PC-9 (cell line): ENCODE data around the gene CCDC15. TPM values are rescaled to one million over a fixed set of nuclear protein-coding genes. Genes with fewer than 3 reads are reported as not detected.

Experiments
- BruUV-seq: library from RNA; stranded (reverse); fragments of 400-500 nt; replicated peaks from 2 replicates; lab custom pipeline; 2021; lab: Mats Ljungman, UMichigan
- CTCF ChIA-PET: fragments of 300-600 bp; sonication (Branson Sonifier 250); formaldehyde crosslinking; loops from one replicate; lab custom pipeline; 2022; ENCODE audit warnings: antibody characterized with exemption; lab: Charles Lee
- POLR2A ChIA-PET: fragments of 300-600 bp; sonication (Branson Sonifier 250); formaldehyde crosslinking; loops from one replicate; lab custom pipeline; 2022; ENCODE audit warnings: antibody characterized with exemption; ENCODE audit not compliant: unreplicated experiment; lab: Charles Lee
- DNase-seq, 2 experiments: peaks; one replicate each; pipeline versions ENCODE4 v3.0.0 to v3.0.0-alpha.2; 2015 to 2022; ENCODE audit warnings: mixed read lengths in 1 of 2
- H2AFZ ChIP-seq: fragments of 200-600 bp; sonication (generic); 2 replicates; pipeline ENCODE4 v1.8.1; 2017; ENCODE audit warnings: antibody characterized with exemption
- H3F3A ChIP-seq: fragments of 200-600 bp; sonication (generic); 2 replicates; pipeline ENCODE4 v1.8.1; 2017; ENCODE audit warnings: antibody characterized with exemption, mild to moderate bottlenecking, low read depth; ENCODE audit not compliant: insufficient read depth
- H3K27ac ChIP-seq: fragments of 200-600 bp; sonication (generic); 2 replicates; pipeline ENCODE4 v1.6.1; 2016; ENCODE audit warnings: mixed run types
- H3K27me3 ChIP-seq: fragments of 200-600 bp; sonication (generic); 2 replicates; pipeline ENCODE4 v1.6.1; 2016; ENCODE audit warnings: low read depth, mixed run types; ENCODE audit not compliant: insufficient read depth
- H3K36me3 ChIP-seq: fragments of 200-600 bp; sonication (generic); 2 replicates; pipeline ENCODE4 v1.6.1; 2016; ENCODE audit warnings: low read depth, mixed run types
- H3K4me1 ChIP-seq: fragments of 200-600 bp; sonication (generic); replicated peaks from 2 replicates; pipeline ENCODE4 v1.6.1; 2016; ENCODE audit warnings: mixed run types; ENCODE audit not compliant: insufficient read depth
- H3K4me2 ChIP-seq: fragments of 200-600 bp; sonication (generic); 2 replicates; pipeline ENCODE4 v1.6.1; 2017; ENCODE audit warnings: mixed run types
- H3K4me3 ChIP-seq: fragments of 200-600 bp; sonication (generic); 2 replicates; pipeline ENCODE4 v1.6.1; 2016; ENCODE audit warnings: mixed run types
- H3K79me2 ChIP-seq: fragments of 200-600 bp; sonication (generic); 2 replicates; pipeline ENCODE4 v1.6.1; 2017; ENCODE audit warnings: low read depth, mixed run types
- H3K9me2 ChIP-seq: fragments of 200-600 bp; sonication (generic); 2 replicates; pipeline ENCODE4 v1.8.1; 2017; ENCODE audit warnings: mild to moderate bottlenecking; ENCODE audit not compliant: insufficient read depth
- H3K9me3 ChIP-seq: fragments of 200-600 bp; sonication (generic); 2 replicates; pipeline ENCODE4 v1.8.1; 2016; ENCODE audit warnings: low read depth; ENCODE audit not compliant: insufficient read depth
- H4K20me1 ChIP-seq: fragments of 200-600 bp; sonication (generic); 2 replicates; pipeline ENCODE4 v1.8.1; 2017; ENCODE audit not compliant: insufficient read depth
- EZH2 ChIP-seq: fragments of 200-600 bp; sonication (generic); IDR thresholded peaks from 2 replicates; pipeline ENCODE4 v1.8.0; 2017; ENCODE audit warnings: antibody characterized with exemption, low read depth
- intact Hi-C: fragments of 100-400 bp; cut with micrococcal nuclease; formaldehyde crosslinking; loops from one replicate; pipeline ENCODE4 v1.10.0; 2022; ENCODE audit not compliant: unreplicated experiment
- total RNA-seq: library from RNA; stranded (reverse); gene quantifications from 2 replicates; pipeline ENCODE4 v1.2.3, GENCODE V29; 2021
- TF ChIP-seq, protein P1 (sequence below): fragments of 200-600 bp; sonication (generic); conservative IDR thresholded peaks from 2 replicates; pipeline ENCODE4 v1.6.1; 2017; ENCODE audit warnings: mixed run types, antibody characterized with exemption, mild to moderate bottlenecking, moderate library complexity

The CCDC15 gene
- total RNA-seq, 1 experiment from 2014 or later: 2.7 TPM

DNA sequence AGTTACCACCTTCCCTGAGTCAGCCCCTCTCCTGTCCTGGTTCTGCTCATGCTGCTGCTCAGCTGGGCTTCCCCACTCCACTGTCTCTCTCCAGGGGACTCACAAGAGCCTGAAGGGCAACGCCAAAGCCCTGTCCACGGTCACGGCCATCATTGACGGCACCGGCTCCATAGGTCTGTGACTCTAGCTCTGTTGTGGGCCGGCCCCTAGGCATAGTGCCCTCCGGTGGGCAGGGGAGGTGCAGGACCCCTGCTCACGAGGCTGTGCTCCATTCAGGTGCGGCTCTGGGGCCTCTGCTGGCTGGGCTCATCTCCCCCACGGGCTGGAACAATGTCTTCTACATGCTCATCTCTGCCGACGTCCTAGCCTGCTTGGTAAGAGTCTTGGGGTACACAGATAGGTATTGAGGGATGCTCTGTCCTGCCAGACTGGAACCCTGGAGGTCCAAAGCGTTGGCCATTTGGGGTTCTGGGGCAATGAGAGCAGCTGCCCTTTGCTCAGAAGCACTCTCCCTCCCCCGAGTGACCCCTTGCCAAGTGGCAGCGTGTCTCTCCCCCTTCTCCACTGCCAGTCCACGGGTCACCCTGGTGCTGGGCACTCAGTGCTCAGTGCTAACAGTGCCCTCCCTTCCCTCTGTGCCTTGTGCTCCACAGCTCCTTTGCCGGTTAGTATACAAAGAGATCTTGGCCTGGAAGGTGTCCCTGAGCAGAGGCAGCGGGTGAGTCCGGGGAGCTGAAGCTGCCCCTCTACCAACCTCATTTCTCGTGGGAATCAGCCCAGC is 131.5 kb downstream of the CCDC15 start:
- no peak overlapping the region for H3K4me2 ChIP-seq
- intact Hi-C loops: no loop called here
- DNase-seq: no peak
- no peaks in the 10 kb centered on the region for H3K9me3 ChIP-seq
- H4K20me1 ChIP-seq: no peaks in the 10 kb centered on the region
- no peaks in the 10 kb centered on the region for H3K27me3 ChIP-seq
- no peak overlapping the region for H3K4me3 ChIP-seq
- no peak for TF ChIP-seq EZH2
- TF ChIP-seq, protein P1, sequence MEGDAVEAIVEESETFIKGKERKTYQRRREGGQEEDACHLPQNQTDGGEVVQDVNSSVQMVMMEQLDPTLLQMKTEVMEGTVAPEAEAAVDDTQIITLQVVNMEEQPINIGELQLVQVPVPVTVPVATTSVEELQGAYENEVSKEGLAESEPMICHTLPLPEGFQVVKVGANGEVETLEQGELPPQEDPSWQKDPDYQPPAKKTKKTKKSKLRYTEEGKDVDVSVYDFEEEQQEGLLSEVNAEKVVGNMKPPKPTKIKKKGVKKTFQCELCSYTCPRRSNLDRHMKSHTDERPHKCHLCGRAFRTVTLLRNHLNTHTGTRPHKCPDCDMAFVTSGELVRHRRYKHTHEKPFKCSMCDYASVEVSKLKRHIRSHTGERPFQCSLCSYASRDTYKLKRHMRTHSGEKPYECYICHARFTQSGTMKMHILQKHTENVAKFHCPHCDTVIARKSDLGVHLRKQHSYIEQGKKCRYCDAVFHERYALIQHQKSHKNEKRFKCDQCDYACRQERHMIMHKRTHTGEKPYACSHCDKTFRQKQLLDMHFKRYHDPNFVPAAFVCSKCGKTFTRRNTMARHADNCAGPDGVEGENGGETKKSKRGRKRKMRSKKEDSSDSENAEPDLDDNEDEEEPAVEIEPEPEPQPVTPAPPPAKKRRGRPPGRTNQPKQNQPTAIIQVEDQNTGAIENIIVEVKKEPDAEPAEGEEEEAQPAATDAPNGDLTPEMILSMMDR: no peak
- H3K79me2 ChIP-seq: no peaks in the 10 kb centered on the region
- no peaks in the 10 kb centered on the region for H3K9me2 ChIP-seq
- no peak overlapping the region for H3K27ac ChIP-seq
- ChIA-PET POLR2A (no interaction called here), CTCF (no interaction called here)
- no TSS peak for BruUV-seq
- H2AFZ ChIP-seq: no peak overlapping the region
- H3K4me1 ChIP-seq: peaks cover 46% of the 10 kb centered on the region
- peaks cover 11% of the 10 kb centered on the region; the same call in 1 of the 2 replicates for H3K36me3 ChIP-seq
- peaks cover 20% of the 10 kb centered on the region; the same call in 1 of the 2 replicates for H3F3A ChIP-seq

DNA sequence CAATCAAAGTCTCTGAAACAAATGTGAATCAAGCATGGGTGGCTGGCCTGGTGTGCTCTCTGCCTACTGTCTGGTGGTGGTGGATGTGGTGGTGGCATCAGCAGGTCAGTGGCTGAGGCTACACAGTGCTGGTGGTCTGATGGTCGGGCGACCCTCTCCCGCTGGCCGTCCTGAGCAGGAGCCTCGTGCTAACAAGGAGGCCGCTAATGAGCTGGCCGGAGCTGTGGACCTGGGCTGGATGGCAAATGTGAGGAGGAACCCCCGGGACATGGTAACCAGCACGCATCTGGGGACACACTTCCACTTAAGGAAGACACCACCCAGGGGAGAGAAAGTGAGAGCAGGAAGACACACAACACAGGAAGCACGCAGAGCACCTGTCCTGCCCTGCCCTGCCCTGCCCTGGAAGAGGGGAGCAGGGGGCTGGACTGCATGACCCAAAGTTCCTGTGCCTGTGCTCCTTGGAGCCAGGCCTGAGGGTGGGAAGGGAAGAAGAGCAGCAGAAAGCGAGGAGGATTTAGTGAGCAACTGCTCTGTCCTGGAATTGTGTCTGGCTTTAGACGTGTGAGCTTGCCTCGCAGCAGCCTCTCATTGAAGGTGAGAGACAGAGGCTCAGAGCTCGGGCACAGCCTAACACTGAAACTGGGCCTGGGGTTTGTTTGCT is 132.8 kb downstream of the CCDC15 start:
- no peak overlapping the region for H3K27ac ChIP-seq
- DNase-seq: no peak
- BruUV-seq: no TSS peak
- POLR2A ChIA-PET: no interaction called here
- no peaks in the 10 kb centered on the region for H3K79me2 ChIP-seq
- H3K4me2 ChIP-seq: no peak overlapping the region
- H2AFZ ChIP-seq: no peak overlapping the region
- H3K27me3 ChIP-seq: no peaks in the 10 kb centered on the region
- H3K9me3 ChIP-seq: no peaks in the 10 kb centered on the region
- no peaks in the 10 kb centered on the region for H3K9me2 ChIP-seq
- no peak overlapping the region for H3K4me3 ChIP-seq
- TF ChIP-seq, protein P1: no peak
- TF ChIP-seq EZH2: no peak
- intact Hi-C loops: no loop called here
- H3K4me1 ChIP-seq: peaks cover 47% of the 10 kb centered on the region
- H3F3A ChIP-seq: peaks cover 33% of the 10 kb centered on the region
- no peaks in the 10 kb centered on the region for H4K20me1 ChIP-seq
- CTCF ChIA-PET: no interaction called here
- peaks cover 11% of the 10 kb centered on the region; the same call in 1 of the 2 replicates for H3K36me3 ChIP-seq

DNA sequence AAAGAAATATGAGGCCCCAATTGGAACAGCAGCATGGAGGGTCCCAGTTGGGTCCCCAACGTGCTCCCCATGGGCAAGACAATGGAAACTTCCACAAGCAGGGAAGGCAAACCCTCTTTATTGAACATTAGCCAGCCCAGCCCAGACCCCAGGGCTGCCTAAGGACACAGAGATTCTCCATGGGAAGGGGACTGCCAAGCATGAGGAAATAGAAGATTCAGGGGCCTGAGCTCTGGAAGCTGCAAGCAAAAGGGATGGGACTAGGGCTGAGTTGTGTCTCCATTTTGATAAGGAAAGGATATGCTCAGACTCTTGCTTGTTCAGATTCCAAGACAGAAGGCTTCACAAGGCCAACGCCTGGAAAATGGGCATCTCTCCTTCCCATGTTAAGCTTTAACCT is 134.1 kb downstream of the CCDC15 start:
- no peak for TF ChIP-seq EZH2
- TF ChIP-seq, protein P1: no peak
- Histone ChIP-seq H3K9me2 (no peaks in the 10 kb centered on the region), H3K4me1 (peaks cover 42% of the 10 kb centered on the region), H3K79me2 (no peaks in the 10 kb centered on the region), H3K27me3 (no peaks in the 10 kb centered on the region), H2AFZ (no peak overlapping the region), H3K36me3 (peaks cover 11% of the 10 kb centered on the region; the same call in 1 of the 2 replicates), H3F3A (peaks cover 31% of the 10 kb centered on the region), H4K20me1 (no peaks in the 10 kb centered on the region), H3K4me3 (no peak overlapping the region), H3K9me3 (no peaks in the 10 kb centered on the region), H3K27ac (no peak overlapping the region), H3K4me2 (no peak overlapping the region)
- no TSS peak for BruUV-seq
- intact Hi-C loops: no loop called here
- POLR2A ChIA-PET: no interaction called here
- no peak for DNase-seq
- CTCF ChIA-PET: no interaction called here
